ENCODE data around the gene TFAP2B. TPM values are rescaled to one million over a fixed set of nuclear protein-coding genes. Genes with fewer than 3 reads are reported as not detected.

The TFAP2B gene
- polyA plus RNA-seq, result not detected in 2 replicates
- 0.12 and 0.24 TPM in 2 replicates for polyA minus RNA-seq

GRCh38 chr6:50818673-50819072 lies at the start of gene TFAP2B:
TSS of gene TFAP2B (plus strand) at chr6:50818871. CDS start at chr6:50818892, 21 bp downstream.
- no peaks in the 10 kb centered on the region for H3K36me3 ChIP-seq (ENCODE audit: insufficient read depth, low read length)
- no peak for TF ChIP-seq MXI1 (conservative IDR thresholded peaks at IDR 0.05; ENCODE audit: poor library complexity, severe bottlenecking)
- TF ChIP-seq SMC3 (conservative IDR thresholded peaks at IDR 0.05; ENCODE audit: poor library complexity), result no peak
- no peak for TF ChIP-seq CTCF (IDR thresholded peaks at IDR 0.05; ENCODE audit: poor library complexity, severe bottlenecking)
- TF ChIP-seq POLR2AphosphoS5 (IDR thresholded peaks at IDR 0.05), result no peak
- TF ChIP-seq RAD21 (conservative IDR thresholded peaks at IDR 0.05), result no peak
- no peak for TF ChIP-seq REST (IDR thresholded peaks at IDR 0.05; ENCODE audit: borderline replicate concordance)
- no peak for TF ChIP-seq TAF1 (IDR thresholded peaks at IDR 0.05; ENCODE audit: low read depth)
- TF ChIP-seq EZH2 (IDR thresholded peaks at IDR 0.05; ENCODE audit: borderline replicate concordance, insufficient read depth, low read length, poor library complexity, severe bottlenecking), result no peak
- no peak for TF ChIP-seq EP300 (conservative IDR thresholded peaks at IDR 0.05; ENCODE audit: poor library complexity, severe bottlenecking)
- H3K4me3 ChIP-seq (ENCODE audit: low read length), result no peak within 1 kb of the TSS
- no peak within 1 kb of the TSS for H3K9ac ChIP-seq (ENCODE audit: low read length)
- no peak within 1 kb of the TSS for H2AFZ ChIP-seq (ENCODE audit: low read depth, low read length)
- no peaks in the 10 kb centered on the region for H4K20me1 ChIP-seq (ENCODE audit: insufficient read depth)
- H3K9me3 ChIP-seq (ENCODE audit: low read length), result no peaks in the 10 kb centered on the region
- H3K4me2 ChIP-seq (ENCODE audit: low read length), result no peak within 1 kb of the TSS
- no peaks in the 10 kb centered on the region for H3K9me2 ChIP-seq (ENCODE audit: insufficient read depth, low read length)
- H3K79me2 ChIP-seq (replicated peaks; ENCODE audit: insufficient read depth, low read length), result no peaks in the 10 kb centered on the region
- peaks cover 99% of the 10 kb centered on the region for H3K27me3 ChIP-seq (ENCODE audit: insufficient read depth, low read depth, low read length)
- no peaks in the 10 kb centered on the region for H3F3A ChIP-seq (ENCODE audit: insufficient read depth, low read length, poor library complexity, severe bottlenecking)
- H3K27ac ChIP-seq (ENCODE audit: low read length), result no peak within 1 kb of the TSS

- Histone ChIP-seq H3K4me2 (ENCODE audit: low read length) (no peak overlapping the region), H4K20me1 (ENCODE audit: insufficient read depth) (no peaks in the 10 kb centered on the region), H3K4me3 (ENCODE audit: low read length) (no peak overlapping the region), H3K27me3 (ENCODE audit: insufficient read depth, low read depth, low read length) (no peaks in the 10 kb centered on the region), H3K9ac (ENCODE audit: low read length) (no peak overlapping the region), H3K36me3 (ENCODE audit: insufficient read depth, low read length) (no peaks in the 10 kb centered on the region), H3K79me2 (replicated peaks; ENCODE audit: insufficient read depth, low read length) (no peaks in the 10 kb centered on the region), H3K9me2 (ENCODE audit: insufficient read depth, low read length) (no peaks in the 10 kb centered on the region), H2AFZ (ENCODE audit: low read depth, low read length) (no peak overlapping the region), H3K9me3 (ENCODE audit: low read length) (no peaks in the 10 kb centered on the region), H3K27ac (ENCODE audit: low read length) (no peak overlapping the region), H3F3A (ENCODE audit: insufficient read depth, low read length, poor library complexity, severe bottlenecking) (no peaks in the 10 kb centered on the region)
- no peak for TF ChIP-seq EP300 (conservative IDR thresholded peaks at IDR 0.05; ENCODE audit: poor library complexity, severe bottlenecking)
- no peak for TF ChIP-seq TAF1 (IDR thresholded peaks at IDR 0.05; ENCODE audit: low read depth)
- no peak for TF ChIP-seq RAD21 (conservative IDR thresholded peaks at IDR 0.05)
- TF ChIP-seq CTCF (IDR thresholded peaks at IDR 0.05; ENCODE audit: poor library complexity, severe bottlenecking), result no peak
- TF ChIP-seq EZH2 (IDR thresholded peaks at IDR 0.05; ENCODE audit: borderline replicate concordance, insufficient read depth, low read length, poor library complexity, severe bottlenecking), result no peak
- no peak for TF ChIP-seq MXI1 (conservative IDR thresholded peaks at IDR 0.05; ENCODE audit: poor library complexity, severe bottlenecking)
- no peak for TF ChIP-seq REST (IDR thresholded peaks at IDR 0.05; ENCODE audit: borderline replicate concordance)
- TF ChIP-seq SMC3 (conservative IDR thresholded peaks at IDR 0.05; ENCODE audit: poor library complexity), result no peak
Measured at GRCh38 chr6:50778696-50779095, 40.0 kb upstream of the TFAP2B start.

Data from neural cell (in vitro differentiated cells).